B cell (primary cell): ENCODE data around the gene RBMS3.

Experiments used
- CTCF ChIP-seq: fragments of 200-600 bp; IDR thresholded peaks from one replicate; pipeline ENCODE4 v1.8.0; 2022; ENCODE audit warnings: antibody characterized with exemption, mild to moderate bottlenecking
- EZH2 ChIP-seq: IDR thresholded peaks from 2 replicates; pipeline ENCODE4 v1.6.1; 2012; ENCODE audit warnings: borderline replicate concordance, low read depth, mild to moderate bottlenecking, moderate library complexity, low read length; ENCODE audit not compliant: insufficient read depth, poor library complexity, severe bottlenecking

GRCh38 chr3:29236146-29236840 lies 44.6 kb upstream of the RBMS3 start:
- TF ChIP-seq CTCF, result no peak
- no peak for TF ChIP-seq EZH2
